Keratinocyte (primary cell): ENCODE results near the gene GOLGA2.

ENCODE experiments used
- CTCF ChIP-seq, 3 experiments: IDR thresholded peaks in 1 of 3; conservative IDR thresholded peaks in 1 of 3; optimal IDR thresholded peaks in 1 of 3; 2 replicates in 2 of 3; 3 replicates in 1 of 3; pipeline versions ENCODE3 to v1.5.1; 2011; ENCODE audit warnings: low read length in 3 of 3, mild to moderate bottlenecking in 3 of 3, moderate library complexity in 2 of 3, control low read depth in 1 of 3, inconsistent platforms in 1 of 3; ENCODE audit not compliant: insufficient read depth in 2 of 3; ENCODE audit errors: extremely low read depth in 1 of 3
- EZH2 ChIP-seq: IDR thresholded peaks from one replicate; pipeline ENCODE4 v1.6.1; 2012; ENCODE audit warnings: inconsistent platforms, mild to moderate bottlenecking, low read length, moderate library complexity

GRCh38 chr9:128254362-128254761 is 21.4 kb downstream of the GOLGA2 start:
- TF ChIP-seq CTCF (optimal IDR thresholded peaks at IDR 0.05 in 1 of 3, IDR thresholded peaks at IDR 0.05 in 1 of 3, conservative IDR thresholded peaks at IDR 0.05 in 1 of 3; ENCODE audit: extremely low read depth in 1 of 3, insufficient read depth in 2 of 3, low read length in 3 of 3) (no peak), EZH2 (no peak)
